Uterus (tissue), 4 donors: Measurements from ENCODE around the gene ADA. TPM values are rescaled to one million over a fixed set of nuclear protein-coding genes. Genes with fewer than 3 reads are reported as not detected.

Experiments
- DNase-seq, 2 donors: peaks; one replicate each; pipeline ENCODE4 v3.0.0-alpha.2; 2019 to 2020
- H3K27ac ChIP-seq, 2 donors: fragments of 200-600 bp; sonication (generic); 1 replicate in 1 of 2; 2 replicates in 1 of 2; pipeline ENCODE4 v1.5.1; 2016 to 2018
- H3K27me3 ChIP-seq, 2 donors: fragments of 200-600 bp; sonication (generic); one replicate each; pipeline ENCODE4 v1.5.1; 2018 to 2019; ENCODE audit warnings: control low read depth in 1 of 2
- H3K36me3 ChIP-seq, 2 donors: fragments of 200-600 bp; sonication (generic); one replicate each; pipeline ENCODE4 v1.5.1; 2019; ENCODE audit warnings: control low read depth in 1 of 2
- H3K4me1 ChIP-seq, 2 donors: fragments of 200-600 bp; sonication (generic); one replicate each; pipeline ENCODE4 v1.5.1; 2018 to 2019; ENCODE audit warnings: control low read depth in 1 of 2
- H3K4me3 ChIP-seq, 2 donors: fragments of 200-600 bp; sonication (generic); 1 replicate in 1 of 2; 2 replicates in 1 of 2; pipeline ENCODE4 v1.5.1; 2018 to 2019; ENCODE audit warnings: mild to moderate bottlenecking in 1 of 2
- H3K9me3 ChIP-seq, 2 donors: fragments of 200-600 bp; sonication (generic); one replicate each; pipeline ENCODE4 v1.5.1; 2019; ENCODE audit warnings: control low read depth in 1 of 2
- CTCF ChIP-seq, 4 experiments: fragments of 200-600 bp in 2 of 4; fragments of 450-650 bp in 2 of 4; sonication (generic) in 2 of 4; IDR thresholded peaks; one replicate each; pipeline ENCODE4 v1.5.1; 2016 to 2019; ENCODE audit warnings: antibody characterized with exemption in 4 of 4, mild to moderate bottlenecking in 2 of 4, moderate library complexity in 1 of 4
- POLR2A ChIP-seq, 2 donors: fragments of 450-650 bp; IDR thresholded peaks; one replicate each; pipeline ENCODE4 v1.6.1; 2016; ENCODE audit warnings: antibody characterized with exemption in 2 of 2, mild to moderate bottlenecking in 1 of 2, moderate library complexity in 1 of 2
- intact Hi-C: fragments of 100-400 bp; cut with DNase I; formaldehyde crosslinking; loops from one replicate; pipeline ENCODE4 v1.15.1; 2023; ENCODE audit warnings: low total_unique reads
- total RNA-seq, 4 donors: library from RNA; depleted of rRNA in 3 of 4; stranded (reverse); fragments of >200 nt in 3 of 4; gene quantifications; one replicate each; pipeline versions ENCODE4 v1.1.0 to v1.2.4, GENCODE V29; 2014 to 2023
- donor health status: DM: yes; HTN: yes; CAD: no.

ADA gene
- total RNA-seq, 4 donors from 2014 or later: 0.59 to 11.0 (median 4.8) TPM

DNA sequence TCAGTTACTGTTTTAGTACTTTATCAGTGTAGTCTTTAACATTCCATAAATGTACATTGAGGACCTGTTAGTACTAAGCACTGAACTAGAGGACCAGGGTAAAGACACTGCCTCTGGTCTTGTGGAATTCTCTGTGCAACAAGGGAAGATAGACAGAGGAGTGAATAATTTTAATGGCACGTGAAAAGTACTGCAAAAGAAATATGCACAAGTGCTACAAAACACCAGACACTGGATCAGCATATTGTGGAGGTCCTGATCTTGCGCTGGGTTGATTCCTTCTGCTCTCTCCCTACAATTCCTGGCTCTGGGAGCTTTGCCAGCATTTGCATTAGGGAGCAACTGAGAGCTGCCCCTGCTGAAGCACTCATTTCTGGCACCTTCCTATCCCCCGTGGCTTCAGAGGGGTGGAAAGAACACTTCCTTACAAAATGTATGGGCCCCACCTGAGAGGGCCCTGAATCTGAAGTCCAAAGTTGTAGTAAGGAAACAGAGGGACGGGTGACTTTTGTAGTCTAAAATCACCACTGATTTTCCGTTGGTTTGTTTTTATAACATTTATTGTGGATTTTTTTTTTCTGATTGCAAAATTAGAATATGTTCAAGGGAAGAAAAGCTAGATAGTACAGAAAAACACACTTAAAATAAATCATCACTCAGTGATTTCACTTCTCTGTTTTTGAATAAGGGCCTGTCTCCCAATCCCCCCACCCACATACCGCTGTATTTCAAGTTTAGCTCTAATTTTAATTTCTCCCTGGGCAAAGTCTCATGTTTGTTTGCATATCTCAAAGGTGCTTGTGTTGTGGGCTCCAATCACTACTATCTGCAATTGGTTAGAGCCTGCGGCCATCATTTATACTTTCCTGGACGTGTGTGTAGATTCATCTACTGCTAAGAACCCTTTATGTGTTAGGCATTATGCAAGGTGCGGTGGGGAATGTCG lies 64.2 kb downstream of the ADA start:
- peaks cover 0 to 5% of the 10 kb centered on the region in 2 donors for H3K4me1 ChIP-seq
- H3K27ac ChIP-seq: peak overlapping the region; percentile 91 to 99
- no peak for DNase-seq
- H3K36me3 ChIP-seq: no peaks in the 10 kb centered on the region
- no peaks in the 10 kb centered on the region for H3K27me3 ChIP-seq
- no peaks in the 10 kb centered on the region for H3K9me3 ChIP-seq
- intact Hi-C loops: no loop called here
- H3K4me3 ChIP-seq: no peak overlapping the region
- TF ChIP-seq POLR2A (IDR thresholded peaks at IDR 0.05) (no peak), CTCF (IDR thresholded peaks at IDR 0.05) (no peak)

GRCh38 chr20:44586289-44586911 lies 65.1 kb downstream of the ADA start:
- Histone ChIP-seq H3K36me3 (no peaks in the 10 kb centered on the region), H3K27ac (peak overlapping the region; percentile 91 to 99), H3K4me1 (peaks cover 7 to 9% of the 10 kb centered on the region in 2 donors), H3K4me3 (no peak overlapping the region), H3K27me3 (no peaks in the 10 kb centered on the region), H3K9me3 (no peaks in the 10 kb centered on the region)
- intact Hi-C loops: no loop called here
- TF ChIP-seq POLR2A (IDR thresholded peaks at IDR 0.05) (no peak), CTCF (IDR thresholded peaks at IDR 0.05) (no peak)
- no peak for DNase-seq

DNA sequence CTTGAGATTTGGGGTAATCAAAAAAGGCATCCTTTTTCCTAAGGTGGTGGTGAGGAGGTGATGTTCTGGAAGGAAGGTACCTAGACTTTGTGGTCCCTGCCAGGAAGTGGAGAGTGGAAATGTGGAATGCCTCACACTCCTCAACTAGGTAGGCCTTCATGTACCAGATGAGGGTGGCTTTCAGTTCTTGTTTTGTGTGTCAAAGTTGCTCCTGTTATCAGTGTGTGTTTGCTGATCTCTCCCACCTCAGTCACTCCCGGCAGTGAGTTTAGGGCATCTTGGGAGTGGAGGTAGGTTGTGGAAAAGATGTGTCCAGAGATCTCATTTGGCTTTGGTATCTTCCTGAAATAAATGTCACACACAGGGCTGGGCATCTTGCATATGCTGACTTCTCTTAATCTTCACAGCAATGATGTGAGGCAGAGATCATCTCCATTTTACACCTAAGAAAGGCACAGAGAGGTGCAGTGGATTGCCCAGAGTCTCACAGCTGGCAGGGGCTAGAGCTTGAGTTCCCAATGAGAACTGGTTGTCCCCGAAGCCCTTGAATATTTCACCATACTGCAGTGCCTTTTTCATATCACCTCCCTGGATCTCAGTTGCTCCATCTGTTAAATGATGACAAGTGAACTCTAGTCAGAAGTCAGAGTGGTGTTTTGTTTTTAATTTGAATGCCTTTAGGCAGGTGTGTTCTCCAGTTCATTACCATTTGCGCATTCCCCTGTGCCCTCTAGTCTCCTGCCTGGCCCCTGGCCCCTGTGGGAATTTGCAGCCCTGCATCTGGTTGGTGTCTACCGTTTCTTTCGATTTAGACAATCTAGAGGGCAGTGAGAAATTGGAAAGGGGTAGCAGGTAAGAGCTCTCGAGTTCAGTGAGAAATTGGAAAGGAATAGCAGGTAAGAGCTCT lies 66.2 kb downstream of the ADA start:
- H3K36me3 ChIP-seq: no peaks in the 10 kb centered on the region
- peak overlapping the region in 1 of 2 donors; percentile 52 for H3K4me3 ChIP-seq
- H3K27me3 ChIP-seq: no peaks in the 10 kb centered on the region
- H3K9me3 ChIP-seq: no peaks in the 10 kb centered on the region
- H3K27ac ChIP-seq: peak overlapping the region; percentile 91 to 99
- intact Hi-C loops: no loop called here
- no peak for DNase-seq
- H3K4me1 ChIP-seq: peaks cover 15 to 17% of the 10 kb centered on the region in 2 donors
- TF ChIP-seq POLR2A (IDR thresholded peaks at IDR 0.05) (no peak), CTCF (IDR thresholded peaks at IDR 0.05) (no peak)

DNA sequence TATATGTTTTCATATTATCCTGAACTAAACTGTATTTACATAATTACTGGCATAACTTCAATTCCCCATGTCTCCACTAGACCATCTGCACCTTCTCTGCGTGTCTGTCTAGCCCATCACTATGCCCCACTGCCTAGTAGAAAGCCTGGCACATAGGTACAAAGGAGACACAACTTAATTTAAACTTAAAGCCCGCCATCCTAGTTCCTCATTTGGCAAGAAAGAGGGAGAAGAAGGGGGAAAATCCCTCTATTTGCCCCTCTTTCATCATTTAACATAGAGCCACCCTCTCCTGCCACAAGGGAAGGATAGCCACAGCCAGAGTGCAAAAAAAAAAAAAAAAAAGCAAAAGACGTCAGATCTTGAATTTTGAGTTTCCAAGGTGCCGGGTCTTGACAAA lies 67.3 kb downstream of the ADA start:
- Histone ChIP-seq H3K4me3 (peak overlapping the region; percentile 44 to 52), H3K27ac (peak overlapping the region; percentile 91 to 99), H3K4me1 (peaks cover 15 to 17% of the 10 kb centered on the region in 2 donors), H3K9me3 (no peaks in the 10 kb centered on the region), H3K27me3 (no peaks in the 10 kb centered on the region), H3K36me3 (no peaks in the 10 kb centered on the region)
- no peak for DNase-seq
- intact Hi-C loops: no loop called here
- TF ChIP-seq POLR2A (IDR thresholded peaks at IDR 0.05): no peak
- no peak for TF ChIP-seq CTCF (IDR thresholded peaks at IDR 0.05)
